Breast epithelium (tissue), 3 donors: ENCODE data around the gene PLA2G4D.

Source experiments
- POLR2A ChIP-seq: fragments of 450-650 bp; IDR thresholded peaks from one replicate; pipeline ENCODE4 v1.6.1; 2016; ENCODE audit warnings: antibody characterized with exemption, mild to moderate bottlenecking, moderate library complexity
- POLR2AphosphoS5 ChIP-seq, 3 donors: sonication (generic); formaldehyde crosslinking; IDR thresholded peaks; one replicate each; pipeline ENCODE4 v1.6.1; 2017; ENCODE audit warnings: antibody characterized with exemption in 3 of 3
- TF ChIP-seq, protein P1 (sequence below), 3 donors: fragments of 450-650 bp; IDR thresholded peaks; one replicate each; pipeline ENCODE4 v1.5.1; 2016 to 2017; ENCODE audit warnings: antibody characterized with exemption in 3 of 3, mild to moderate bottlenecking in 3 of 3, moderate library complexity in 3 of 3

DNA sequence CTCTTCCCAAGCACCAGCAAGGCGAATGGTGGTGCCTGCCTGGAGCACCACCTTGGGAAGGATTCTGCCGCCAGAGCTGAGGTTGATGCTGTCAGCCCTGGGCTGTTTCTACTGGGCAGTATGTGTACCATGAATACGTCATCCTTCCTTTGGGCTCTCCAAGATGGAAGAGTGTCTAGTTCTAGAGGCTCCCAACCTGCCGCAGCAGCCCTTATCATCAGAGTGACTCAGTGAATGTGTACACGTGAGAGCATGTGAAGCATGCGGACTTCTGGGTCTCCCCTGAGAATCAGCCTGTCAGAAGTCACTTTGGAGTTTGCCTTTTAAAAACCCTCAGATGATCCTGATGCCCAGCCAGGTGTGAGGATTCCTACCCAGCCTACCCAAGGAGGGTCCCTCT, 20.9 kb downstream of the PLA2G4D start:
- TF ChIP-seq, protein P1, sequence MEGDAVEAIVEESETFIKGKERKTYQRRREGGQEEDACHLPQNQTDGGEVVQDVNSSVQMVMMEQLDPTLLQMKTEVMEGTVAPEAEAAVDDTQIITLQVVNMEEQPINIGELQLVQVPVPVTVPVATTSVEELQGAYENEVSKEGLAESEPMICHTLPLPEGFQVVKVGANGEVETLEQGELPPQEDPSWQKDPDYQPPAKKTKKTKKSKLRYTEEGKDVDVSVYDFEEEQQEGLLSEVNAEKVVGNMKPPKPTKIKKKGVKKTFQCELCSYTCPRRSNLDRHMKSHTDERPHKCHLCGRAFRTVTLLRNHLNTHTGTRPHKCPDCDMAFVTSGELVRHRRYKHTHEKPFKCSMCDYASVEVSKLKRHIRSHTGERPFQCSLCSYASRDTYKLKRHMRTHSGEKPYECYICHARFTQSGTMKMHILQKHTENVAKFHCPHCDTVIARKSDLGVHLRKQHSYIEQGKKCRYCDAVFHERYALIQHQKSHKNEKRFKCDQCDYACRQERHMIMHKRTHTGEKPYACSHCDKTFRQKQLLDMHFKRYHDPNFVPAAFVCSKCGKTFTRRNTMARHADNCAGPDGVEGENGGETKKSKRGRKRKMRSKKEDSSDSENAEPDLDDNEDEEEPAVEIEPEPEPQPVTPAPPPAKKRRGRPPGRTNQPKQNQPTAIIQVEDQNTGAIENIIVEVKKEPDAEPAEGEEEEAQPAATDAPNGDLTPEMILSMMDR (IDR thresholded peaks at IDR 0.05) = no peak
- TF ChIP-seq POLR2A (no peak), POLR2AphosphoS5 (IDR thresholded peaks at IDR 0.05) (no peak)
